Nephron (organoid): ENCODE measurements around the gene AMPH.
"Not testable (repeated sequence)": the region's sequence is repeated elsewhere in the genome, so short reads cannot be mapped to it uniquely, and the experiment has no call there.

ENCODE experiments used
- H3K27ac Mint-ChIP-seq, 3 experiments: 2 replicates each; pipeline ENCODE4 v1.8.0; 2020; ENCODE audit warnings: mixed read lengths in 3 of 3, mild to moderate bottlenecking in 2 of 3, moderate library complexity in 1 of 3
- H3K27me3 Mint-ChIP-seq: 2 replicates; pipeline ENCODE4 v1.8.0; 2021; ENCODE audit warnings: low read depth, mild to moderate bottlenecking, moderate library complexity, mixed read lengths
- H3K36me3 Mint-ChIP-seq: 2 replicates; pipeline ENCODE4 v1.8.0; 2020; ENCODE audit warnings: low read depth, mixed read lengths
- H3K4me1 Mint-ChIP-seq: 2 replicates; pipeline ENCODE4 v1.8.0; 2020; ENCODE audit warnings: mixed read lengths
- H3K4me3 Mint-ChIP-seq, 3 experiments: 2 replicates each; pipeline ENCODE4 v1.8.0; 2020; ENCODE audit warnings: mild to moderate bottlenecking in 3 of 3, mixed read lengths in 3 of 3, moderate library complexity in 2 of 3
- H3K9me3 Mint-ChIP-seq: 2 replicates; pipeline ENCODE4 v1.8.0; 2020; ENCODE audit warnings: mixed read lengths
- CTCF ChIP-seq, 3 experiments: fragments of 200-600 bp; sonication (generic); IDR thresholded peaks; one replicate each; pipeline ENCODE4 v1.5.0; 2021; ENCODE audit warnings: antibody characterized with exemption in 3 of 3; ENCODE audit not compliant: unreplicated experiment in 3 of 3

The AMPH gene

GRCh38 chr7:38396852-38397251 lies 234.3 kb downstream of the AMPH start:
- H3K4me3 Mint-ChIP-seq = no peak overlapping the region
- H3K9me3 Mint-ChIP-seq = no peaks in the 10 kb centered on the region
- no peaks in the 10 kb centered on the region for H3K36me3 Mint-ChIP-seq
- H3K27me3 Mint-ChIP-seq = no peaks in the 10 kb centered on the region
- no peak for TF ChIP-seq CTCF (IDR thresholded peaks at IDR 0.05; ENCODE audit: unreplicated experiment in 3 of 3)
- peaks cover 7% of the 10 kb centered on the region for H3K4me1 Mint-ChIP-seq
- no peak overlapping the region for H3K27ac Mint-ChIP-seq

DNA sequence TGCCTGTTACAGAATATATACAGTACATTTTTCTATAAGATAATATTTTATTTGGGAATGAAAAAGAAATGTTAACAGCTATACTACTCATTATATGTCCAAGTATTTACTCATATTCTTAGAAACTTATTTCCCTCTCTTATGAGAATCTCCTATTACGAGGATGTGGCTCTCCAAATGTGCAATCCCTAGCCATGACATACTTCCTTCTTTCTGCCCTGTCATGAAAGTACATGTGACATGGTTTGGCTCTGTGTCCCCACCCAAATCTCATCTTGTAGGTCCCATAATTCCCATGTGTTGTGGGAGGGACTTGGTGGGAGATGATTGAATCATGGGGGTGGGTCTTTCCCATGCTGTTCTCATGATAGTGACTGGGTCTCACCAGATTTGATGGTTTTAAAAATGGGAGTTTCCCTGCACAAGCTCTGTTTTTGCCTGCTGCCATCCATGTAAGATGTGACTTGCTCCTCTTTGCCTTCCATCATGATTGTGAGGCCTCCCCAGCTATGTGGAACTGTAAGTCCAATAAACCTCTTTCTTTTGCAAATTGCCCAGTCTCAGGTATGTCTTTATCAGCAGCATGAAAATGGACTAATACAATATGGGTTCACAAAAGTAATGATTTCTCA lies 235.1 kb downstream of the AMPH start:
- not testable (repeated sequence) for H3K9me3 Mint-ChIP-seq, H3K27ac Mint-ChIP-seq, H3K27me3 Mint-ChIP-seq, H3K36me3 Mint-ChIP-seq, H3K4me3 Mint-ChIP-seq, H3K4me1 Mint-ChIP-seq

DNA sequence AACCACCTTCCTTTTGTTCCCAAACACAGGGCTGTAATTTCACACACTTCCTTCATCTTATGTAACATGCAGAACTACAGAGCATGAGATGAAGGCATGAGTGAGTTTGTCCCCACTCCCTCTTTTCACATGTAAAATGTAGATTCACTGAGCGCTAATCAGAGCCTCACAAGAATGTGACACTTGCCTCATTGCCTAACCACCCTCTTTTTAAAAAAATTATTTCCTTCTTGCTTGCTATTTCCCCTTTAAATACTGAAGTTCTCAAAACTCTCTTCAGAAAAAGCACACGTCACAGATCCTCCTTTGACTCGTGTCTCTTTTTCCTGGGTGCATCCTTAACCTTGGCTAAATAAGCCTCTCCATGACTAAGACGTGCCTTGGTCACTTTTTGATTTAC lies 236.5 kb downstream of the AMPH start:
- Mint-ChIP-seq H3K27ac (no peak overlapping the region), H3K4me1 (peaks cover 7% of the 10 kb centered on the region), H3K27me3 (no peaks in the 10 kb centered on the region), H3K4me3 (no peak overlapping the region), H3K36me3 (no peaks in the 10 kb centered on the region), H3K9me3 (no peaks in the 10 kb centered on the region)
- TF ChIP-seq CTCF (IDR thresholded peaks at IDR 0.05; ENCODE audit: unreplicated experiment in 3 of 3) = no peak

DNA sequence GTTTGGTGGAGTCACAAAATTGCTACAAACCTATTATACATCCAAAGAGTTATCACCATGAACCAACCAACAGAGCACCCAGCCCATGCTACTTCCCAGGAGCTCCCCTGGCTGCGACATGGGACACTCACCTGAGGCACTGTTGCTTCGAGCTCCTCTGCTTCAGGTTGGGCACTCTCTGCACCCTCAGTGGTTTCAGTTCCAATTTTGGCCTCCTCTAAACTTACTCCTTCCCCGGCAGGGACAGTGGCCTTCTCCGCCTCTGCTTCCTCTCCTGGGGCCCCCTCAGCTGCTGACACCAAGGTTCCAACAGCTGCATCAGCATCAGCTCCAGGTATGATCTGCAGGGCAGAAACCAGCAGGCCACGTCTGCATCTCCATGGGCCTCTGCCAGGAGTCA lies 237.3 kb downstream of the AMPH start:
- H3K36me3 Mint-ChIP-seq = no peaks in the 10 kb centered on the region
- no peaks in the 10 kb centered on the region for H3K27me3 Mint-ChIP-seq
- no peak overlapping the region for H3K4me3 Mint-ChIP-seq
- no peak overlapping the region for H3K27ac Mint-ChIP-seq
- peaks cover 3% of the 10 kb centered on the region for H3K4me1 Mint-ChIP-seq
- H3K9me3 Mint-ChIP-seq = no peaks in the 10 kb centered on the region
- no peak for TF ChIP-seq CTCF (IDR thresholded peaks at IDR 0.05; ENCODE audit: unreplicated experiment in 3 of 3)

GRCh38 chr7:38391751-38392150 lies 239.4 kb downstream of the AMPH start:
- Mint-ChIP-seq H3K27me3 (no peaks in the 10 kb centered on the region), H3K36me3 (peaks cover 7% of the 10 kb centered on the region), H3K9me3 (peaks cover 8% of the 10 kb centered on the region), H3K4me1 (peaks cover 3% of the 10 kb centered on the region), H3K27ac (peak overlapping the region in 1 of 3 experiments; percentile 73), H3K4me3 (no peak overlapping the region)
- no peak for TF ChIP-seq CTCF (IDR thresholded peaks at IDR 0.05; ENCODE audit: unreplicated experiment in 3 of 3)

DNA sequence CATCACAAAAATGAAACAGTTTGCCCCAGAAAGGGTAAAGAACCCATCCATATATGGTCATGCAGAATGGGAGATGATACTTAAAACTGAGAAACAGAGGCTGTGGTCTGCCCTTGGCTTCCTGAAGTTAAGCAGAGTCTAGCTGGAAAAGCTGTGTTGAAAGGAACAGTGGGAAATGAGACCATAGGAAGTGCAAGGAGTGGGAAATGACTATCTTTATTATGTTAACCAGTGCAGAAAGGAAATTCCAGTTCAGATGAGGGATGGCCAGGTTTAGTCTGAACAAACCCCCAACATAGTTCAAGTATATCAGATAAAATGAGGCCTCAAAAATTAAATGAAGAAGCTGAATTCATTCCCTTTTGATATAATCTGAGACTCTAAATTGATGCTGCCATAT lies 245.5 kb downstream of the AMPH start:
- Mint-ChIP-seq H3K27me3 (no peaks in the 10 kb centered on the region), H3K4me1 (no peaks in the 10 kb centered on the region), H3K4me3 (no peak overlapping the region), H3K36me3 (peaks cover 10% of the 10 kb centered on the region), H3K27ac (no peak overlapping the region), H3K9me3 (peaks cover 8% of the 10 kb centered on the region)
- no peak for TF ChIP-seq CTCF (IDR thresholded peaks at IDR 0.05; ENCODE audit: unreplicated experiment in 3 of 3)
